NCI-H1105 treated with DMSO at 0.1 percent for 48 hours (cell line): ENCODE measurements around the gene GPR152.
"Not testable (repeated sequence)": the region's sequence is repeated elsewhere in the genome, so short reads cannot be mapped to it uniquely, and the experiment has no call there.

Source experiments
- DNase-seq: peaks from one replicate; lab custom pipeline; 2025; lab: John Stamatoyannopoulos, UW

Gene GPR152

GRCh38 chr11:67489203-67489884 lies 36.8 kb upstream of the GPR152 start:
- DNase-seq, result no peak

DNA sequence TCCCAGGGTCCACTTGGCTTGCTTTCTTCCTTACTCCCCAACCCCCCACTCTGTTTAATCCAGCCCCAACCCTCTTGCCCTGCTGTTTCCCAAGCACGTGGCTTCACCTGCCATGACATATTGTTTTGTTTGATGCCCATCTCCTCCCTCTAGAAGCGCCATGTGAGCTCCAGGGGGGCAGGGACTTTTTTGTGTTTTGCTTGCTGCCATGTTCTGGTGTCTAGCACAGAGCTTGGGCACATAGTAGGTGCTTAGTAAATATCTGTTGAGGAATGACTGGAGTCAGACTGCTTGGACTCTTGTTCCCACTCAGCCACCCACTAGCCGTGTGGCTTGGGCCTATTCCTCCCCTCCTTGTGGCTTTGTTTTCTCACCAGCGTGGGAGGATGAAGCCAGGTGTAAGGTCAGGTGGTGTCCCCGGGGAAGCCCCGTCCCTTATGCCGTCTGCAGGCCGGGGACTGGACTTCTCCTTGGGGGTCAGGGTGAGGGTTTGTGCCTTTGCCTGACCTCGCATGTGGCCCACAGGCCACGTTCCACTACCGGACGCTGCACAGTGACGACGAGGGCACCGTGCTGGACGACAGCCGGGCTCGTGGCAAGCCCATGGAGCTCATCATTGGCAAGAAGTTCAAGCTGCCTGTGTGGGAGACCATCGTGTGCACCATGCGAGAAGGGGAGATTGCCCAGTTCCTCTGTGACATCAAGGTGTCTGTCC lies 34.1 kb upstream of the GPR152 start:
- DNase-seq, result no peak

- not testable (repeated sequence) for DNase-seq
Observed at GRCh38 chr11:67485873-67486361, 33.4 kb upstream of the GPR152 start.

DNA sequence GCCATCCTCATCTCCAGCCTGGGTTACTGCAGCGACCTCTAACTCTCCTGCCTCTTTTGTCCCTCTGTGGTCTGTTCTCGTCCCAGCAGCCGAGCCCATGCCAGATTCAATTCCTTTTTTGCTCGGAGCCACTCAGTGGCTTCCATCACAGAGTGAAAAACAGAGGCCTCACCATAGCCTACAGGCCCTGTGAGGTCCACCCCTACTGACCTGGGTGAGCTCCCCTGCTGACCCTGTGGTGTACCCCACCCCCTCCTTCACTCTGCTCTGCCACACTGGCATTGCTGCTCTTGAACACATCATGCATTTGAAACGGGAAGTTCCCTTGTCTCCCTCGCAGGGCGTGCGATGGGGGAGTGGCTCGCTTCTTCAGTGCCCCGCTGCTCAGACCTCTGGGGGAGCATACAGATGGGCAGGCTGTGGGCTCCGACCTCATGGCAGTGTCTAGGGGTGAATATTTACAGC lies 32.4 kb upstream of the GPR152 start:
- no peak for DNase-seq

DNA sequence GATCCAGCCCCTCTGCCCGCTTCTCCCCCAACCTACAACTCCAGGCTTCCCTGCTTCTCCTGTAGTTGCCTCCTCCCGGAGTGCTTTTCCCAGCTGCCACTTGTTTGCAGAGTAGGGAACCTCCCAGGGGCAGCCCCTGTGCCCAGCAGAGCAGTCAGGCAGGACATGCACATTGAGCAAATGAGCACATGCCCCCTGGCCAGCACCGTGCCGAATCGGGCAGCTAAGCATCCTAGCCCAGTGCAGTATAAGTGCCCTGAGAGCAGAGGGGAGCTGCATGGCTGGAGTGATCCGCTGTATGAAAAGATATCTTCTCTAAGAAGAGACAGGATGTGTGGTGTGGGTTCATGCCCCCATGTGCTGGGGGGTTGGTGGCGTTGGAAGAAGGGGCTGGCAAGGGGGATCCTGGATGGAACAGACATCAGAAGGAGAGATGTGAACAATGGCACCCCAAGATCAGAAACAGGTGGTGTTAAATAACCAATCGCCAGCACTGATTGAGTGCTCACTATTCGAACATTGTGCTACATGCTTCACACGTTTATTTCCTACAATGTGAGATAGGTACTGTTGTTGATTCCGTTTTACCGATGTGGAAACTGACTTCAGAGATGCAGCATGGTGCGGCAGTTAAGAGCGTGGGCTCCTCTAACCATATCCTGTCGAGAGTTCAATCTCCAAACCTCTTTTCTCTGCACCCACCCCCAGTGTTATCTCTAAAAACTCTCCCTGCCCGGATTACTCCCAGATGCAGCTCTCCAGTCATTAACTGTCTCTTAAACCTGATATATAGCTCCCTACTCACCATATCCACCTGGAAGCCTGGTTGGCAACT lies 31.5 kb upstream of the GPR152 start:
- DNase-seq, result no peak

DNA sequence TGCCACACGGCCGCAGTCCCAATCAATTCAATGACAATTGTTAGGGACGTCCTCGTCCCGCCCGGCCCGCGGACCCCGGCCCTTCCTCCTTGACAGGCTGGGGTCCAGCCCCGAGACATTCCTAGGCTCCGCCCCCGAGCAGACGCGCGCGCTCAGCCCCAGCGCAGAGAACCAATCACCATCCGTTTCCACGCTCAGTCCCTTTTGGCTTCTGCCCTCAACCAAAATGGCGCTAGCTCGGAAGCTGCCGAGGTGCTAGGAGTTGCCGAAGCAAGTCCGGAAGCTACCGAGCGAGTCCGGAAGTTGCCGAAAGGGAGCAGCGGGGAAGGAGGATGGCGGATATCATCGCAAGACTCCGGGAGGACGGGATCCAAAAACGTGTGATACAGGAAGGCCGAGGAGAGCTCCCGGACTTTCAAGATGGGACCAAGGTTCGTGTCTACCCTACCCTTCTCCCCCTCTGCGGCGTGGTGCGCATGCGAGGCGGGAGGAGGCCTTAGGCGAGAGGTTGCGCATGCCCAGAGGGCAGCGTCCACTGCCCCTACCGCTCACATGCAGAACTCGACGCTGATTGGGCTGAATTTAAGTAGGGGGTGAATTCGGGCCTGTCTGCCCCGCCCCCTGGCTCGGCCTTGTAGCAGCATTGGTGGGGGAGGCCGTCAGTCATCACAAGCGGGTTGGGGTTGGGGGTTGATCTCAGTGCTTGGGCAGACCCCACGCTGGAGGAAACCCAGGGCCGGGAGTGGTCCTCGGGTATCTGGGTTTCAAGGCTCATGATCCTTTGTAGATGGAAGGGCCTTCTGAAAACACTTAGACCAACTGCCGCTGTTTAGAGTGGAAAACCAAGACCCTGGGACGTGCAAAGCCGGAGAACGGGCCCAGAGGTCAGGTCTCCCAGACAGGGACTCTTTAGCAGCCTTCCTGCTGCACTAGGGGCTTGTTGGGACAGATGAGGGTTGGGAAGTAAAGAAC lies 30.6 kb upstream of the GPR152 start, which contains the start of gene AIP:
AIP (plus strand) TSS at position 200 of the 972 bp plus-strand sequence; CDS start at position 333, 133 bp downstream.
- peak; percentile 97 for DNase-seq

- DNase-seq, result no peak
Observed at GRCh38 chr11:67482275-67482826, 29.8 kb upstream of the GPR152 start.

DNA sequence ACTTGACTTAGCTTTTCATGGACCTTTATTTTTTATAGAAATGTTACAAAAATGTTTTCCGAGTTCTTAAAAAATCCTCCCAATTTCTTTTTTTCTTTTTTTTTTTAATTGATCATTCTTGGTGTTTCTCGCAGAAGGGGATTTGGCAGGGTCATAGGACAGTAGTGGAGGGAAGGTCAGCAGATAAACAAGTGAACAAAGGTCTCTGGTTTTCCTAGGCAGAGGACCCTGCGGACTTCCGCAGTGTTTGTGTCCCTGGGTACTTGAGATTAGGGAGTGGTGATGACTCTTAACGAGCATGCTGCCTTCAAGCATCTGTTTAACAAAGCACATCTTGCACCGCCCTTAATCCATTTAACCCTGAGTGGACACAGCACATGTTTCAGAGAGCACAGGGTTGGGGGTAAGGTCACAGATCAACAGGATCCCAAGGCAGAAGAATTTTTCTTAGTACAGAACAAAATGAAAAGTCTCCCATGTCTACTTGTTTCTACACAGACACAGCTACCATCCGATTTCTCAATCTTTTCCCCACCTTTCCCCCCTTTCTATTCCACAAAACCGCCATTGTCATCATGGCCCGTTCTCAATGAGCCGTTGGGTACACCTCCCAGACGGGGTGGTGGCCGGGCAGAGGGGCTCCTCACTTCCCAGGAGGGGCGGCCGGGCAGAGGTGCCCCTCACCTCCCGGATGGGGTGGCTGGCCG lies 25.0 kb upstream of the GPR152 start:
- not testable (repeated sequence) for DNase-seq

GRCh38 chr11:67476692-67477091 lies 24.2 kb upstream of the GPR152 start:
- not testable (repeated sequence) for DNase-seq

DNA sequence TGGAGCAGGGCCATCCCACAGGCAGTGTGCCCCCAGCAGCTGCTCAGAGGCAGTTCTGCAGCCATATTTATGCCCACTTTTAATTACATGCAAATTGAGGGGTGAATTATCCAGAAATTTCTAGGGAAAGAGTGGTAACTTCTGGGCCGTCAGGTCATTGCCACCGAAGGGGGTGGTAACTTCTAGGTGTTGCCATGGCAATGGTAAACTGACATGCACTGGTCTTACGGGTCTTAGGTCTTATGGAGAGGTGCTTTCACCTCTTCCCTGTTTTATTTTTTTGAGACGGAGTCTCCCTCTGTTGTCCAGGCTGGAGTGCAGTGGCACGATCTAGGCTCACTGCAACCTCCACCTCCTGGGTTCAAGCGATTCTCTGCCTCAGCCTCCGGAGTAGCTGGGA lies 20.4 kb upstream of the GPR152 start:
- DNase-seq, result no peak

- no peak for DNase-seq
Observed at GRCh38 chr11:67470337-67471002, 17.9 kb upstream of the GPR152 start.

GRCh38 chr11:67469508-67469811 lies 16.9 kb upstream of the GPR152 start:
- DNase-seq, result no peak

DNA sequence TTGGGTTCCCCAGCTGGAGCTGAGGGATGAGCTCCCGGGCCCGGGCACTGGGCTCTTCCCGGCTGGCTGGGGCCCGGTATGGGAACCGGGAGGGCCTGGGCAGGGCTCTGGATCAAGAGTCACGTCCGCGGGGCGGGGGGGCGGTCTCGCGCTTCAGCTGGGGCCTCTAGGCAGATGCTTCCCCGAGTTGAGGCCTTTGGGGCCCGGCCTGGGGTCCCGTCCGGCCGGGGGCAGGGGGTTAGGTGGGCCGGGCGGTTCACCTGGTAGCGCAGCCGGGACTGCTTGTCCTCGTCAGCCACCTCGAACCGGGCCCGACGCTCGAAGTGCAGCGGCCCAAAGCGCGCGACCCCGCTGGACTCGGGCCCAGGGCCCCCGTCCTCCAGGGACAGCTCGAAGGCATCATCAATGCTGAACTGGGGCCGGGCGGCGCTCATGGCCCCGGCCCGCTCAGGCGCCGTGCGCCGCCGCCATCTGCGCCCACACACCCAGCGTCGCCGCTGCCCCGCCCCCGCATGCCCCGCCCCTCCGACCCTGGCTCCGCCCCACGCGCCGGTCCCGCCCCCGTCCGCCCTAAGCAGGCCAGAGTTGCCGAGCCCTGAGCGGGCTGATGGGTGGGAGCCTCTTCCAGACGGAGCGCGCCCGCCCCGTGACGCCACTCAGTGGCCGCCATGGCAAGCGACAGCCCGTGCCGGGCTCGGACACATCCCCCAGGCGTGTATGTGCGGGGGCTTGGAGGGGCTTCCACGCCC lies 16.4 kb upstream of the GPR152 start, which contains the start of gene TMEM134:
TMEM134 (minus strand) TSS at position 493 of the 749 bp plus-strand sequence; CDS start at position 434, 59 bp downstream.
- DNase-seq, result peak; percentile 79

GRCh38 chr11:67468456-67468758 lies 15.9 kb upstream of the GPR152 start:
- no peak for DNase-seq

- DNase-seq, result peak; percentile 43
Observed at GRCh38 chr11:67468056-67468455, 15.5 kb upstream of the GPR152 start.

GRCh38 chr11:67466962-67467771 lies 14.6 kb upstream of the GPR152 start:
- DNase-seq, result no peak

DNA sequence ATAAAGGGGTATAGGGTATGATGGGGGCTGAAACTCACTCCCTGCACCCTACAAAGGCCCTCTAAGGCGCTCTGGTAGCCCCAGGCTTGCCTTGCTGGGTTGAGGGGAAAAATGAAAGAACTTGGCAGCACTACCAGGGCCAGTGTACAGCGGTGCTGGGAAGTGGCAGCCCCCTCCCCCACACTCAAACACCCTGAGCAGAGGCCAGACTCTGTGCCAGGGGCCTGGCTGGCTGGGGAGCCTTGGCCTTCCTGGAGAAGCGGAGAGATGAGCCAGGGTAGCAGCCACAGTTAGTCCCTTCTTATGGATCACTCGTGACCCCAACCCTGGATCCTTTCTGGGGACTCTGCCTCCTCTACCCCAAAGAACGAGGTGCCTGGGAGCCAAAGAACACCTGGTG lies 13.8 kb upstream of the GPR152 start:
- DNase-seq, result no peak

- DNase-seq, result not testable (repeated sequence)
Observed at GRCh38 chr11:67465530-67465929, 13.0 kb upstream of the GPR152 start.
